Subcutaneous abdominal adipose tissue (tissue), 5 donors: ENCODE results near the gene DUSP10.

Experiments used
- H3K27ac ChIP-seq: one replicate; pipeline ENCODE4 v1.7.0; 2013; ENCODE audit warnings: low read depth, mild to moderate bottlenecking, inconsistent platforms, low read length, moderate library complexity
- H3K27me3 ChIP-seq, 5 donors: one replicate each; pipeline ENCODE4 v1.7.0; 2013; ENCODE audit warnings: low read length in 5 of 5, inconsistent platforms in 1 of 5; ENCODE audit not compliant: control insufficient read depth in 5 of 5, insufficient read depth in 4 of 5
- H3K36me3 ChIP-seq, 5 donors: one replicate each; pipeline ENCODE4 v1.7.0; 2013; ENCODE audit warnings: low read length in 5 of 5; ENCODE audit not compliant: control insufficient read depth in 5 of 5, insufficient read depth in 5 of 5
- H3K4me1 ChIP-seq, 5 donors: one replicate each; pipeline ENCODE4 v1.7.0; 2013; ENCODE audit warnings: low read length in 5 of 5, mild to moderate bottlenecking in 3 of 5, moderate library complexity in 1 of 5; ENCODE audit not compliant: control insufficient read depth in 5 of 5, insufficient read depth in 5 of 5
- H3K4me3 ChIP-seq, 5 donors: one replicate each; pipeline ENCODE4 v1.7.0; 2013; ENCODE audit warnings: low read length in 5 of 5, low read depth in 1 of 5
- H3K9ac ChIP-seq, 5 donors: one replicate each; pipeline ENCODE4 v1.7.0; 2013; ENCODE audit warnings: low read length in 5 of 5, mild to moderate bottlenecking in 4 of 5, moderate library complexity in 3 of 5
- H3K9me3 ChIP-seq, 5 donors: one replicate each; pipeline ENCODE4 v1.7.0; 2013; ENCODE audit warnings: low read length in 5 of 5; ENCODE audit not compliant: control insufficient read depth in 5 of 5
- donor health status: healthy.
- donor health status: healthy.
- donor health status: healthy.
- donor health status: healthy.
- donor health status: healthy.

The DUSP10 gene

DNA sequence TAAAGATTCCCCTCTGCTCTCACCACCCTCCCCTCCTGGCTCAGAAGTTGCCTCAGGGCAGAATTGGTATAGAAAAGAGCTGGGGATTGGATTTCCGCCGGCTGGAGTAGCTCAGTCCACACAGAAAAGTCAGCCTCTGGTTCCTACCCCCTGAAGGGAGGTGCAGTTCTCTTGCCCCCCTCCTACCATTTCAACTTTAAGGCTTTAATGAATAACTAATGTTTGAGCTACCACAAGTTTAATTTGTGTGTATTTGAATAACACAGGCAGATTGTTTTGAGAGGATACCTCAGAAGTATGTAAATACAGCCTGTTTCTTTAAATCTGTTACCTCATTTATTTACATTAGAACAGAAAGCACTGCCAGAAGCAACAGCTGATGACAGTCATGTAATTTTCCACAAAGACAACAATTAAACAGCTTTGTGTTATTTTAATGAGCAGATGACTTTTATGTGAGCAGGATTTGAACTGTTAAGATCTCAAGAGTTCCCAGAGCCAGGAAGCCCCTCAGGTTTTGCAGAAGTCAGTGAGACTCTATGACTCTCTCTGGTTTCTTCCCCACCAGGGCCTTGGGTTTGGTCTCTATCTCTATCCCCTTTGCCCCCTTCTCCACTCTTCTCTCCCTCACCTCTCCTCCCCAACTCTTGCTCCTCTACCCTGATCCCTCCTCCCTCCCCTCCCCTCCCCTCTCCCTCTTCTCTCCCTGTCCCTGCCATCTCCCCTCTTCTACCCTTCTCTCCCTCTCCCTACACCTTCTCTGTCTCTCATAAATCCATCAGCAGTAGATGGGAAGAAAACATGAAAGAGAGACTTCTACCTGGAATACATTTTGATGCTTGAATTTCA lies 26.3 kb downstream of the DUSP10 start:
- Histone ChIP-seq H3K4me3 (no peak overlapping the region), H3K9me3 (no peaks in the 10 kb centered on the region), H3K27ac (no peak overlapping the region), H3K9ac (no peak overlapping the region), H3K4me1 (peaks cover 2 to 35% (median 25%) of the 10 kb centered on the region in 5 donors), H3K27me3 (no peaks in the 10 kb centered on the region), H3K36me3 (peaks cover 0 to 3% (median 0%) of the 10 kb centered on the region in 5 donors)

DNA sequence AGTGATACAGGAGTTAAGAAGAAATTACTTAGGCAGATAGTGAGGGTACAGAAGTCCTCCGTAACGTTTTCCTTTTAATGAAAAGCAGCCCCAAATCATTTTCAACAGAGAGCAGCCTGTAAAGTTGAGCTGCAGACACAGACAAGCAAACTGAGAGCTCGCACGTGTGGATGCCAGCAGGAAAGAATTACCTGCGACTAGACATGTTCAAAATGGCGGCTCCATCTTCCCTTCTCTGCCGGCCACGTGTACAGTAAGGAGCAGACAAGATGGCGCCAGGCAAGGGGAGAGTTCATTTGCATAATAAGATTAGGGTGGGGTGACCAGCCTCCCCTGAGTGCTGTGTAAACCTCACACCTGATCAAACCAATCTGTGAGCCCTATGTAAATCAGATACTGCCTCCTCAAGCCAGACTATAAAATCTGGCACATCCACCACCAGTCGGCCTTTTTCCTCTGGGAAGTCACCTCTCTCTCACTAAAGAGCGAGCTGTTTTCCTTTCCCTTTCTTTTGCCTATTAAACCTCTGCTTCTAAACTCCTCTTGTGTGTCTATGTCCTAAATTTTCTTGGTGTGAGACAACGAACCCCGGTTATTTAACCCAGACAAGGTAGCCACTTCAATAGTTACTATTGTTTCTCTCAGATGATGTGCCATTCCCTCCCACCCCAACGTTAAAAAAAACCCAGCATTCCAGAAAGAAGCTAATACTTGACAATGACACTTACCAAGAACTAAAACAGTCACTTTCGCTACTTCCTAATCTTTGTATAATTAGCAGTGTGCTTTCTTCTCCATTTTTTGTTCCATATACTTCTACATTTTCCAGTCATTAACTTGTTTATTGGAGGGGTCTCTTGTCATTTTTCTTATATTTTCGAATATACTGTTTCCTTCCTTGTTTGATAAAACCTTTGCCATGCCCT lies 27.4 kb downstream of the DUSP10 start:
- Histone ChIP-seq H3K27me3 (no peaks in the 10 kb centered on the region), H3K4me1 (peaks cover 2 to 39% (median 27%) of the 10 kb centered on the region in 5 donors), H3K4me3 (no peak overlapping the region), H3K9ac (no peak overlapping the region), H3K27ac (no peak overlapping the region), H3K36me3 (peaks cover 0 to 3% (median 0%) of the 10 kb centered on the region in 5 donors), H3K9me3 (no peaks in the 10 kb centered on the region)

DNA sequence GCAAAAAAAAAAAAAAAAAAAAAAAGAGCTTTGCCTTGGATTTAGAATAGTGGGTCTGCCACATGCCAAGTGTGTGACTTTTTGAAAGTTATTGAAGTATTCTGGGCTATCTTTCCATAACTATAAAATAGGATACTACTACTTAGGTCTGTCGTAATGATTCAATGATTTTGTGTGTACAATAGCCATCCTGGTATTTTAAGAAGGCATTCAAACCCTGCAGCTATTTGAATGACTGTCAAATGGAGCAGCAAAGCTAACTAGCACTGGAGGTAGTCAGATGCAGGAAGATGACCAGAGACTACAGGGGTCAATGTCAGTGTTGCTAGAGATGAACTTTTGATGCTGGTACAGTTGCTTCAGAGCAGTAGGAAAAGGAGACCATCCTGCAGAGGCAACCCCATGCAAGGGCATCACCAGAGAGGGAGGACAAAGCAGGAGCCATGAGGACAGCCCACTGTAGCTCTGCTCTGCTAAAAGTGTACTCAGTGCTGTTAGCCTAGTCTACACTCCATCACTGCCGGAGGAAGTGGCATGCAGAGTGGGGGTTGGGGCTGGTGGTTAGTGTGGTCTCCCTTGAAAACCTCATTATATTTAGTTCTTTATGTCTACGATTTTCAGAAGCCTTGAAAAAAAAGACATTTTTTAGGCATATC lies 29.0 kb downstream of the DUSP10 start:
- H3K4me1 ChIP-seq = peaks cover 0 to 36% (median 17%) of the 10 kb centered on the region in 5 donors
- H3K4me3 ChIP-seq = no peak overlapping the region
- H3K9ac ChIP-seq = no peak overlapping the region
- no peak overlapping the region for H3K27ac ChIP-seq
- H3K9me3 ChIP-seq = no peaks in the 10 kb centered on the region
- peaks cover 0 to 3% (median 0%) of the 10 kb centered on the region in 5 donors for H3K36me3 ChIP-seq
- H3K27me3 ChIP-seq = no peaks in the 10 kb centered on the region

DNA sequence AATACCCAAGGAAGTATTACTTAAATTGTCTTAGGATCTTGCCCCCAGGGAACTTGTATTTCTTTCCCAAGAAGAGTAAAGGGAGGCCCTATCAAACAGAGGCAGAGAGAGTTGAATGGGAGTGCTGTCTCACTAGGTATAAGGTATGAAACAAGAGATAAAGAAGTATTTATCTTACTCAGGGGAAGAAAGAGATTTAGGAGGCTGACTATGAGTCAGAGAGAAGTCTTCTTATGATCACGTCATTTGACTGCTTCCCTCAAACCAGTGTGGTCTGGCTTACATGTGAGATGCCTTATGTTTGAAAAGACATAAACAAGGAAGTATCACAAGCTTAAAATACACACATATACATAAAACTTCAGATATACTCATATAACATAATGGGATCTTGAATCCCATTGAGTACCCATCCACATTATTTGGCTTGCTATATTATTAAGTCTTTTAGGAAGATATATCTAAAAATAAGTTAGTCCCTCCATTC lies 29.6 kb downstream of the DUSP10 start:
- peaks cover 0 to 3% (median 0%) of the 10 kb centered on the region in 5 donors for H3K36me3 ChIP-seq
- H3K4me3 ChIP-seq = no peak overlapping the region
- H3K9me3 ChIP-seq = no peaks in the 10 kb centered on the region
- H3K27me3 ChIP-seq = no peaks in the 10 kb centered on the region
- H3K4me1 ChIP-seq = peaks cover 0 to 39% (median 13%) of the 10 kb centered on the region in 5 donors
- no peak overlapping the region for H3K9ac ChIP-seq
- peak overlapping the region; percentile 39 for H3K27ac ChIP-seq

GRCh38 chr1:221711656-221712055 lies 30.2 kb downstream of the DUSP10 start:
- Histone ChIP-seq H3K9me3 (no peaks in the 10 kb centered on the region), H3K9ac (no peak overlapping the region), H3K27ac (peak overlapping the region; percentile 39), H3K4me1 (peaks cover 2 to 41% (median 13%) of the 10 kb centered on the region in 5 donors), H3K4me3 (no peak overlapping the region), H3K27me3 (no peaks in the 10 kb centered on the region), H3K36me3 (no peaks in the 10 kb centered on the region)

- peak overlapping the region; percentile 39 for H3K27ac ChIP-seq
- no peak overlapping the region for H3K4me3 ChIP-seq
- peaks cover 2 to 42% (median 13%) of the 10 kb centered on the region in 5 donors for H3K4me1 ChIP-seq
Measured at GRCh38 chr1:221711063-221711577, 30.8 kb downstream of the DUSP10 start.

GRCh38 chr1:221709854-221710253 lies 32.0 kb downstream of the DUSP10 start:
- Histone ChIP-seq H3K4me1 (peaks cover 2 to 39% (median 13%) of the 10 kb centered on the region in 5 donors), H3K9me3 (no peaks in the 10 kb centered on the region), H3K36me3 (peaks cover 6 to 11% (median 10%) of the 10 kb centered on the region in 5 donors), H3K4me3 (no peak overlapping the region), H3K27me3 (no peaks in the 10 kb centered on the region), H3K9ac (no peak overlapping the region), H3K27ac (no peak overlapping the region)

More at GRCh38 chr1:221711063-221711577, 30.8 kb downstream of the DUSP10 start:
- H3K27me3 ChIP-seq = no peaks in the 10 kb centered on the region
- no peaks in the 10 kb centered on the region for H3K9me3 ChIP-seq
- no peak overlapping the region for H3K9ac ChIP-seq
- H3K36me3 ChIP-seq = peaks cover 0 to 1% (median under 1%) of the 10 kb centered on the region in 5 donors

- H3K4me3 ChIP-seq = no peak overlapping the region
- no peaks in the 10 kb centered on the region for H3K27me3 ChIP-seq
- H3K27ac ChIP-seq = no peak overlapping the region
- no peaks in the 10 kb centered on the region for H3K9me3 ChIP-seq
- H3K36me3 ChIP-seq = peaks cover 9 to 14% (median 11%) of the 10 kb centered on the region in 5 donors
- no peak overlapping the region for H3K9ac ChIP-seq
- peaks cover 2 to 44% (median 13%) of the 10 kb centered on the region in 5 donors for H3K4me1 ChIP-seq
Measured at GRCh38 chr1:221708987-221709386, 32.9 kb downstream of the DUSP10 start.

DNA sequence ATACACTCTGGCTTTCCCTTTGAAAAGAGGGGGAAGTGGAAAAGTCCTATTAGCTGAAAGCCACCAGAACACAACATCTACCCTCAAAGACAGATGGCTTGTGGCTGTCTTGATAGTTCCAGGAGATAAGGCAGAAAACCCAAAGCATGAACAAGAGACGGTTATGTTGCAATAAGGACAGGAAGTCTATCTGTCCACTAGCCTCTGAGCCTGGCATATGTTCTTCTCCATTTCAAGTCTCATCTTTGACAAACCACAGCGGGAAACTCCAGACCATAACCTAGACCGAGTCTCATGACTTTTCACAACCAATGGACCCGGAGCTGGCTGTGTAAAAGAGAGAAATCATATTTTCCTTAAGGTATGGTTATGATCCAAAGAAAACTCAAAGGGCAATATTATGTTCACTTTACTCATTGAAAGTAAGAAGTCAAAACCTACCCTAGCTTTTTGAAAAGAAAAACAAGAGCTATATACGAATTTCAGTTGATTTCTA lies 33.8 kb downstream of the DUSP10 start:
- Histone ChIP-seq H3K9me3 (no peaks in the 10 kb centered on the region), H3K4me1 (peaks cover 2 to 43% (median 13%) of the 10 kb centered on the region in 5 donors), H3K27me3 (no peaks in the 10 kb centered on the region), H3K4me3 (no peak overlapping the region), H3K9ac (no peak overlapping the region), H3K36me3 (peaks cover 9 to 21% (median 17%) of the 10 kb centered on the region in 5 donors), H3K27ac (no peak overlapping the region)
